GM23248 (cell line): Measurements from ENCODE around the gene HTR2C.

ENCODE experiments used
- EZH2 ChIP-seq: fragments of 200-600 bp; sonication (generic); IDR thresholded peaks from 2 replicates; pipeline ENCODE4 v1.6.1; 2018; ENCODE audit warnings: antibody characterized with exemption, mild to moderate bottlenecking; ENCODE audit not compliant: insufficient read depth, poor library complexity, severe bottlenecking
- EZH2phosphoT487 ChIP-seq: fragments of 200-600 bp; sonication (generic); IDR thresholded peaks from 2 replicates; pipeline ENCODE4 v1.6.1; 2018; ENCODE audit warnings: antibody characterized with exemption, moderate library complexity, mild to moderate bottlenecking, low read depth; ENCODE audit not compliant: insufficient read depth

DNA sequence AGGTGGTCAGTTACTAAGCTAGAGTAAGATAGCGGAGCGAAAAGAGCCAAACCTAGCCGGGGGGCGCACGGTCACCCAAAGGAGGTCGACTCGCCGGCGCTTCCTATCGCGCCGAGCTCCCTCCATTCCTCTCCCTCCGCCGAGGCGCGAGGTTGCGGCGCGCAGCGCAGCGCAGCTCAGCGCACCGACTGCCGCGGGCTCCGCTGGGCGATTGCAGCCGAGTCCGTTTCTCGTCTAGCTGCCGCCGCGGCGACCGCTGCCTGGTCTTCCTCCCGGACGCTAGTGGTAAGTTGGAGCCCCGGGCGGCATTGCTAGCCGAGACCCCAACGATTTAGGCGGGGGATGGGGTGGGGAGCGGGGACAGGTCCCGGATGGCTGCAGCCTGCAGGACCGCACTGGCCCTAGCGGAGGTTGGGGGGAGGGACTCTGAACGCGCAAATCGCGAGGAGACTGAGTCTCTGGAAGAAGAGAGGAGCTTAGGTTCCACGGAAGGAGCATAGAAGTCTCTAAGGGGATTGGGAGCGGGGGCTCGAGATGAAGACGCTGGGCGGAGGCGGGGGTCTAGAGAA is 573 bp downstream of the HTR2C start:
- TF ChIP-seq EZH2: no peak
- no peak for TF ChIP-seq EZH2phosphoT487
